ENCODE data around the gene RPTN.

DNA sequence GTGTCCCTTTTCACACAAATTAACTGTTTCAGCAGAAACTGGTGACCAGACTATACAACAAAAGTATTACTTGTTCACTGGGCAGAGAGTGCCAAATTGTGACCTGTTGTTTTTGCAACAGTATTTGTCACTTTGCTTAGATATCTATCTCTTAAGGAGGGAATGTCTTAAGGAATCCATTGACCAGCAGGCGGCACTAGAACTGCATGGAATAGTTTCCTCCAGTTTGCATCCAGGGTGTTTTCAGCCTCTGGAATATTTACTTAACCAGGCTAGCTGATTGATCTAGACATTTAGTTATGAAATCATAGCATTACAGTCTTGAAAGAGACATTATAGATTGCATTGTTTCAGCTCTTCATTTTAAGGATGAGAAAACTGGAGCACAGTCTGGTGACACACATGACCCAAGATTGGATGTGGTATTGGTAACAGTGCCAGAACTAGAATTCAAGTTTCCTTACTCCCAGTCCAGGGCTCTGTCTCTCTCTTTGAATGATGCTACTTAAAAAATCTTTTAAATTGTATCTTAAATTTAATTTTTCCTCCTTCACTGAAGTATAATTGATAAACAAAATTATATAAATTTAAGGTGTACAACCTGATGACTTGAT is 16.9 kb downstream of the RPTN start:
- TF ChIP-seq, protein P1, sequence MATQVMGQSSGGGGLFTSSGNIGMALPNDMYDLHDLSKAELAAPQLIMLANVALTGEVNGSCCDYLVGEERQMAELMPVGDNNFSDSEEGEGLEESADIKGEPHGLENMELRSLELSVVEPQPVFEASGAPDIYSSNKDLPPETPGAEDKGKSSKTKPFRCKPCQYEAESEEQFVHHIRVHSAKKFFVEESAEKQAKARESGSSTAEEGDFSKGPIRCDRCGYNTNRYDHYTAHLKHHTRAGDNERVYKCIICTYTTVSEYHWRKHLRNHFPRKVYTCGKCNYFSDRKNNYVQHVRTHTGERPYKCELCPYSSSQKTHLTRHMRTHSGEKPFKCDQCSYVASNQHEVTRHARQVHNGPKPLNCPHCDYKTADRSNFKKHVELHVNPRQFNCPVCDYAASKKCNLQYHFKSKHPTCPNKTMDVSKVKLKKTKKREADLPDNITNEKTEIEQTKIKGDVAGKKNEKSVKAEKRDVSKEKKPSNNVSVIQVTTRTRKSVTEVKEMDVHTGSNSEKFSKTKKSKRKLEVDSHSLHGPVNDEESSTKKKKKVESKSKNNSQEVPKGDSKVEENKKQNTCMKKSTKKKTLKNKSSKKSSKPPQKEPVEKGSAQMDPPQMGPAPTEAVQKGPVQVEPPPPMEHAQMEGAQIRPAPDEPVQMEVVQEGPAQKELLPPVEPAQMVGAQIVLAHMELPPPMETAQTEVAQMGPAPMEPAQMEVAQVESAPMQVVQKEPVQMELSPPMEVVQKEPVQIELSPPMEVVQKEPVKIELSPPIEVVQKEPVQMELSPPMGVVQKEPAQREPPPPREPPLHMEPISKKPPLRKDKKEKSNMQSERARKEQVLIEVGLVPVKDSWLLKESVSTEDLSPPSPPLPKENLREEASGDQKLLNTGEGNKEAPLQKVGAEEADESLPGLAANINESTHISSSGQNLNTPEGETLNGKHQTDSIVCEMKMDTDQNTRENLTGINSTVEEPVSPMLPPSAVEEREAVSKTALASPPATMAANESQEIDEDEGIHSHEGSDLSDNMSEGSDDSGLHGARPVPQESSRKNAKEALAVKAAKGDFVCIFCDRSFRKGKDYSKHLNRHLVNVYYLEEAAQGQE (IDR thresholded peaks at IDR 0.05; ENCODE audit: unreplicated experiment) = no peak
- TF ChIP-seq, protein P2, sequence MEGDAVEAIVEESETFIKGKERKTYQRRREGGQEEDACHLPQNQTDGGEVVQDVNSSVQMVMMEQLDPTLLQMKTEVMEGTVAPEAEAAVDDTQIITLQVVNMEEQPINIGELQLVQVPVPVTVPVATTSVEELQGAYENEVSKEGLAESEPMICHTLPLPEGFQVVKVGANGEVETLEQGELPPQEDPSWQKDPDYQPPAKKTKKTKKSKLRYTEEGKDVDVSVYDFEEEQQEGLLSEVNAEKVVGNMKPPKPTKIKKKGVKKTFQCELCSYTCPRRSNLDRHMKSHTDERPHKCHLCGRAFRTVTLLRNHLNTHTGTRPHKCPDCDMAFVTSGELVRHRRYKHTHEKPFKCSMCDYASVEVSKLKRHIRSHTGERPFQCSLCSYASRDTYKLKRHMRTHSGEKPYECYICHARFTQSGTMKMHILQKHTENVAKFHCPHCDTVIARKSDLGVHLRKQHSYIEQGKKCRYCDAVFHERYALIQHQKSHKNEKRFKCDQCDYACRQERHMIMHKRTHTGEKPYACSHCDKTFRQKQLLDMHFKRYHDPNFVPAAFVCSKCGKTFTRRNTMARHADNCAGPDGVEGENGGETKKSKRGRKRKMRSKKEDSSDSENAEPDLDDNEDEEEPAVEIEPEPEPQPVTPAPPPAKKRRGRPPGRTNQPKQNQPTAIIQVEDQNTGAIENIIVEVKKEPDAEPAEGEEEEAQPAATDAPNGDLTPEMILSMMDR (conservative IDR thresholded peaks at IDR 0.05; ENCODE audit: low read depth in 2 of 2) = peak; percentile 86 to 89
- TF ChIP-seq EZH2phosphoT487 (IDR thresholded peaks at IDR 0.05; ENCODE audit: unreplicated experiment) = no peak
- no peak for TF ChIP-seq POLR2AphosphoS5 (IDR thresholded peaks at IDR 0.05; ENCODE audit: low read depth)
- no peak for TF ChIP-seq EZH2 (IDR thresholded peaks at IDR 0.05; ENCODE audit: low read depth, unreplicated experiment)

Measured in GM23338 (cell line).